Thyroid gland (tissue), 4 donors: ENCODE results near the gene CYBC1. TPM values are rescaled to one million over a fixed set of nuclear protein-coding genes. Genes with fewer than 3 reads are reported as not detected.

Experiments
- DNase-seq, 2 donors: peaks; one replicate each; pipeline ENCODE4 v3.0.0-alpha.2; 2019
- H3K27ac ChIP-seq, 3 donors: fragments of 200-600 bp; sonication (generic); 1 replicate in 2 of 3; 2 replicates in 1 of 3; pipeline ENCODE4 v1.5.1; 2016 to 2019; ENCODE audit warnings: mild to moderate bottlenecking in 1 of 3, moderate library complexity in 1 of 3
- H3K27me3 ChIP-seq: fragments of 200-600 bp; sonication (generic); one replicate; pipeline ENCODE4 v1.5.1; 2019
- H3K36me3 ChIP-seq, 2 donors: fragments of 200-600 bp; sonication (generic); one replicate each; pipeline ENCODE4 v1.5.1; 2016 to 2019
- H3K4me1 ChIP-seq, 2 donors: fragments of 200-600 bp; sonication (generic); one replicate each; pipeline ENCODE4 v1.5.1; 2017 to 2019
- H3K4me3 ChIP-seq, 3 donors: fragments of 200-600 bp; sonication (generic); replicated peaks in 1 of 3; 1 replicate in 2 of 3; 2 replicates in 1 of 3; pipeline ENCODE4 v1.5.1; 2016; ENCODE audit warnings: mild to moderate bottlenecking in 1 of 3
- H3K9me3 ChIP-seq: fragments of 200-600 bp; sonication (generic); one replicate; pipeline ENCODE4 v1.5.1; 2017
- CTCF ChIP-seq, 6 experiments: fragments of 200-600 bp in 3 of 6; fragments of 450-650 bp in 3 of 6; sonication (generic) in 3 of 6; IDR thresholded peaks; one replicate each; pipeline ENCODE4 v1.5.1; 2016 to 2019; ENCODE audit warnings: antibody characterized with exemption in 6 of 6, mild to moderate bottlenecking in 2 of 6, inconsistent platforms in 1 of 6, moderate library complexity in 1 of 6
- POLR2A ChIP-seq, 2 donors: fragments of 450-650 bp; IDR thresholded peaks; one replicate each; pipeline ENCODE4 v1.6.1; 2017; ENCODE audit warnings: antibody characterized with exemption in 2 of 2, mild to moderate bottlenecking in 2 of 2, moderate library complexity in 1 of 2
- WGBS, 2 donors: methylation state at CpG; one replicate each; pipeline ENCODE4 v1.1.5; 2017; 5-methylcytosine and 5-hydroxymethylcytosine counted together
- intact Hi-C: fragments of 100-400 bp; cut with DNase I; formaldehyde crosslinking; loops from one replicate; pipeline ENCODE4 v1.15.1; 2023
- total RNA-seq, 4 donors: library from RNA; depleted of rRNA; stranded (reverse); fragments of >200 nt; gene quantifications; one replicate each; pipeline ENCODE4 v1.2.3, GENCODE V29; 2016

The CYBC1 gene
- total RNA-seq, 4 donors from 2014 or later = 51.2 to 66.6 (median 53.6) TPM

- Histone ChIP-seq H3K27ac (no peak overlapping the region), H3K27me3 (no peaks in the 10 kb centered on the region), H3K36me3 (no peaks in the 10 kb centered on the region), H3K4me3 (no peak overlapping the region), H3K9me3 (no peaks in the 10 kb centered on the region), H3K4me1 (peaks cover 0 to 20% of the 10 kb centered on the region in 2 donors)
- no peak for DNase-seq
- WGBS, 2 donors = 91 to 96% methylated on average over 13 to 31 of the region's 32 CpGs
- TF ChIP-seq CTCF (IDR thresholded peaks at IDR 0.05) (no peak), POLR2A (IDR thresholded peaks at IDR 0.05) (no peak)
- intact Hi-C loops = no loop called here
These were observed 16.9 kb downstream of the CYBC1 start for GRCh38 chr17:82433560-82434215.

GRCh38 chr17:82432017-82432416 lies 18.5 kb downstream of the CYBC1 start:
- H3K4me3 ChIP-seq = no peak overlapping the region
- H3K27me3 ChIP-seq = no peaks in the 10 kb centered on the region
- TF ChIP-seq POLR2A (IDR thresholded peaks at IDR 0.05) (no peak), CTCF (IDR thresholded peaks at IDR 0.05) (no peak)
- H3K4me1 ChIP-seq = peaks cover 0 to 20% of the 10 kb centered on the region in 2 donors
- intact Hi-C loops = no loop called here
- no peak overlapping the region for H3K27ac ChIP-seq
- H3K9me3 ChIP-seq = no peaks in the 10 kb centered on the region
- H3K36me3 ChIP-seq = no peaks in the 10 kb centered on the region
- WGBS, 2 donors = 86 to 92% methylated on average over 8 of the region's 8 CpGs
- DNase-seq = no peak

- Histone ChIP-seq H3K9me3 (no peaks in the 10 kb centered on the region), H3K4me3 (no peak overlapping the region), H3K27me3 (no peaks in the 10 kb centered on the region), H3K27ac (no peak overlapping the region), H3K36me3 (no peaks in the 10 kb centered on the region), H3K4me1 (no peaks in the 10 kb centered on the region)
- intact Hi-C loops = no loop called here
- 74 to 87% methylated on average over 7 of the region's 7 CpGs for WGBS, 2 donors
- TF ChIP-seq CTCF (IDR thresholded peaks at IDR 0.05) (no peak), POLR2A (IDR thresholded peaks at IDR 0.05) (no peak)
- no peak for DNase-seq
These were observed 20.7 kb downstream of the CYBC1 start for GRCh38 chr17:82429824-82430223.

- no peaks in the 10 kb centered on the region for H3K9me3 ChIP-seq
These were observed 22.0 kb downstream of the CYBC1 start for GRCh38 chr17:82428546-82428945.

More at GRCh38 chr17:82428546-82428945, 22.0 kb downstream of the CYBC1 start:
- no peaks in the 10 kb centered on the region for H3K36me3 ChIP-seq
- no peak for DNase-seq
- H3K4me1 ChIP-seq = no peaks in the 10 kb centered on the region
- H3K27ac ChIP-seq = no peak overlapping the region
- no peak for TF ChIP-seq POLR2A (IDR thresholded peaks at IDR 0.05)
- no peak for TF ChIP-seq CTCF (IDR thresholded peaks at IDR 0.05)
- H3K27me3 ChIP-seq = no peaks in the 10 kb centered on the region
- intact Hi-C loops = no loop called here
- H3K4me3 ChIP-seq = no peak overlapping the region
- WGBS, 2 donors = 97 to 100% methylated on average over 1 to 3 of the region's 3 CpGs
